GM21447 (cell line): ENCODE results near the gene UFD1.

Experiments used
- ATAC-seq: cut with Tn5 transposase; IDR thresholded peaks from one replicate; pipeline ENCODE4 v1.9.1; 2021; ENCODE audit not compliant: unreplicated experiment

The UFD1 gene

DNA sequence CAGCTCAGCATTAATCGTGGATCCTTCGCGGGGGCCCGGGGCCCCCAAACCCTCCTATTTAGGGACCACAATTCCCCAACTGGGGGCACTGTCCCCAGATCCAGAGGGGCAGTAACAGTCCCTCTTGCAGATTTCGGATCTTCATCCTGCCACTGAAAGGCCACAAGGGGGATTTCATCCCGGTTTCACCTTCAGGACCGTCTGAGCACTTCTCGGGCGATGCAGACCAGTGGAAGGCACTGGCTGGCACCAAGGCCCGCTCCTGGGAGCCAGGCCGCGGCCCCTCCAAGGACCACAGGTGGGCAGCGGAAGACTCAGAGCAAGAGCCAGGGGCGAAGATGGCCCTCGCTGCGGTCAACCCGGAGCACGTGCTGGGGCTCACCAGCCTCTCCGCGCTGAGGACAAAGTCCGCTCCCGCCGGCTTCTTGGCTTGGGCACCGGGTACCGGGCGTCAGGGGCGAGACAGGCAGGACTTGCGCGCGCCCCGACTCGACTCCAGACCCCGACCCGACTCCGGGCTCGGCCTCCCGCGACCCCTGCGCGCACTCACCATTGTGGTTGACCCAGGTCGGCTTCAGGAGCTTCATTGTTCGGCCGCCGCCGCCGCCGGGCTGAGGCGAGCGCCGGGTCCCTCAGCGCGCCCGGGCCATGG is 48.0 kb downstream of the UFD1 start:
- no peak for ATAC-seq

DNA sequence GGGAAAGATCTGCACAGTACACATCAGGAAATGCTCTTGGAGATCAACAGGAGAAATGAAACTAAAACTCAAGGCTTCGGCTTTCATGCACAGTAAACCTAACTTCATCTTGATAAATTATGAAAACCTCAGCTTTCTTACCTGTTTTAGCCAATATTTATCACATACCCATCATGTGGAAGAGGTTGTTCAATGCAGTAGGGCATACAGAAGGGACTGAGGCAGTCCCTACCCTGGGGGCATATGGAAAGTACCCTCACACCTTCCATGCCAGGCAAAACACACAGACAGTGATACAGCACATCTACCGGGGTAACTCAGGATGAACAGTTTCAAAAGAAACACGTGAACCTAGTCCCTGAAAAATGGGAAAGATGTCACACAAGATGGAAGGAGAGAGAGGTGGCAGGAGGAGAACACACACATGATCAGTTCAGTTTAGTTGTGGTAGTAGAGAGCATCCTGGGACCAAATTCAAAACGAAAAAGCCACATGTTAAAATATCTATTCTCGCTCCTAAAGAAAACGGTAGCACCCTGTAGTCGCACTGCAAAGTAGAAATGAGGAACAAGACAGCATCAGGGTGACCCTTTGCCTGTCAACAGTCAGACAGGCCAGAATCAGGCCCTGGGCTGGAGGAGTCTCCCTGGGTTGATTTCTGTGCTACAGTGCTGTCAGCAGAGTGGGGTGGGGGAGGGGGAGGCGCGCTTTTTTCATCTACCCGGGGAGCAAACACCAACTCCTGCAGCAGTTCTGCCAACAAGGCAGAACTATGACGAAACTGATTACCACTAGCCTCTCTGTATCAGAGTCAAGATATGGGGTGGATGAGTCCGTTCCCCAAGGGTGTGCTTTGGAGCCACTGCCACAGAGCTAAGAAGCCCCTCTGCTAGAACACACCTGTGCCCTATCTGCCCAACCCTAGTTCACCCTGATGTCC is 48.8 kb downstream of the UFD1 start:
- ATAC-seq, result no peak

DNA sequence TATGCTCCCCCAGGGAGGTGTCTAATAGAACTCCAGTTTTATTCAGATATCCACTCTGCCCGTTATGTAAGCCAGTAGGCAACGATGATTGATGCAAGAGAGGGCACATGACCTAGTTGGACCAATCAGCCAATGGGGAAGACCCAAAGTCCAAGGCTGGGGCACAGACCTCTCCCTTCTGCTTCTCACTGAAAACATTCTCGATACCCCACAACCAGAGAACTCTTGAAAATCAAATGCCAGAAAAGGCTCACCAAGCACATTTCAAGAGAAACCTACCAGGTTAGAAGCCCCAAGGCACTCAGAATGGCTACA is 54.9 kb downstream of the UFD1 start:
- ATAC-seq, result no peak

DNA sequence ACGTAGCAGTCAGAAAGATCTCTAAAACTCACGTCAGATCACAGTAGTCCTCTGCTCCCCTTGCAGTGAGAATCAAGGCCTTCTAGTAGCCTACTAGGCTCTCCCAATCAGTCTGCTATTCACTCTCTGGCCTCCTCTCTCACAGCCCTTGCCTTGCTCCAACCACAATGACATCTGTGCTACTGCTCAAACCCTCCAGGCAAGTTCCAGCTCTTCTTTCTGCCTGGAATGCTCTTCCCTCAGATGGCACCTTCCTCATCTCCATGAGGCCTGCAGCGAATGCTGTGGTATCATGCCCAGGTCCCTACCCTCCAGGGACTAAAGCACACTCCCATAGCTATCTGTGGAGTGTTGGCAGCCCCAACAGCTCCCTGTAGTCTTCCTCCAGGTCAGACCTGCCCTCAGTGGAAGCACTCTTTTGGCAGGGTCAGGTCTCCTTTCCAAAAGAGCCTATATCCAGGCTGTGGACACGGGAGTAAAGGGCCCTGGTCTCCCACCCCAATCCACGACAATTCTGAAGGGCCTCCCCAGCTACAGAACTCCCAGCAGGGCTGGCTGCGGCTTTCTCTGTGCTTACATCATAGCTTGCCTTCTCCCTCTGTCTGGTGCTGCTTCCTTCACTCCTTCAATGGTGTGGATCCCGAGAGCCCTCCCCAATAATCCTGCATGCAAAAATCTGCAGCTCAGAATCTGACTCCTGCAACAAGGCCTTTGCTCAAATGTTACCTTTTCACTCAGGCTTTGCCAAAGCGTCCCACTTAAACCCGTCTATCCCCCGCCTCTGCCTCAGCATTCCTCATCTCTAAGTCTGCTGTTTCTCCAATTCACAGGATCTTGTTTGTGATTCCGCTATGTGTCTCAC is 56.3 kb downstream of the UFD1 start:
- no peak for ATAC-seq

DNA sequence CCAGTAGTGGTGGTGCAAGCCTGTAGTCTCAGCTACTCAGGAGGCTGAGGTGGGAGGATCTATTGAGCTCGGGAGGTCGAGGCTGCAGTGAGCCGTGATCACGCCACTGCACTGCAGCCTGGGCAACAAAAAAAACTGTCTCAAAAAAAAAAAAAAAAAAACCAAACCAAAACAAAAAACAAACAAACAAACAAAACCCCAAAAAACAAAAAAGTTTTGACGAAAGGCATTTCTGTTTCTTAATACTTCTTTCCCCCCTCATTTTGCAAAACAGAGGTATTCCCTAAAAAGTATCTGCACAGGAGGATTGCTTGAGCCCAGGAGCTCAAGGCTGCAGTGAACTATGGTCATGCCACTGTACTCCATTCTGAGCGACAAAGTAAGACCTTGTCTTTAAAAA is 58.7 kb downstream of the UFD1 start:
- no peak for ATAC-seq

DNA sequence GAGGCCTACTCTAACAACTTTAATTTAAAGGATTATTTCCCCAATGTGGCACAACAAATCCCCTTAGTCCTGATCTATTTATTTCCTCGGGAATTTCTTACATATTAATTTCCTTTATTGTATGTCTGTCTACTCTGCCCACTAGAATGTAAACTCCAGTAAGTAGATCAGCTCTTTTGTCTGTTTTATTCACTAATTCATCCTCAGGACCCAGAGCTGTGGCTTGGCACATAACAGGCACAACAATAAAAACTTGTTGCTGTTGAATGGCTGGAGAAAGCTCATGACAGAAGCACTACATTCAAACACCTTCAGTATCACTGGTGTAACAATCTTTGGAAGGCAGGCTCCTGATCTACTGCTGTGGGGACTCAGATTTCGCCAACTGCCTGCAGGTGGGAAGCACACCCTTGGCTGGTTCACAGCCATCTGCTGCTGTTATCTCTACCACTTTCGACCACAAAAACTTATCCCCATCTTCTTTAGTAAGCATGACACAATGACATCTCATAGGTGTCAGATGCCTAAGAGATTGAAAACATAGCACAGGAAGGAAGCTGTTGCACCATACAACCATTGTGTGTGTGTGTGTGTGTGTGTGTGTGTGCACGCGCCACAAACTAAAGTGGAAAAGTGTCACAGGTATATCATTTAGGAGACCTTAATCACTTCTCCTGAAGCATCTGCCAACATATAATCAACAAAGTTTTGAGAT is 59.4 kb downstream of the UFD1 start:
- ATAC-seq, result no peak

DNA sequence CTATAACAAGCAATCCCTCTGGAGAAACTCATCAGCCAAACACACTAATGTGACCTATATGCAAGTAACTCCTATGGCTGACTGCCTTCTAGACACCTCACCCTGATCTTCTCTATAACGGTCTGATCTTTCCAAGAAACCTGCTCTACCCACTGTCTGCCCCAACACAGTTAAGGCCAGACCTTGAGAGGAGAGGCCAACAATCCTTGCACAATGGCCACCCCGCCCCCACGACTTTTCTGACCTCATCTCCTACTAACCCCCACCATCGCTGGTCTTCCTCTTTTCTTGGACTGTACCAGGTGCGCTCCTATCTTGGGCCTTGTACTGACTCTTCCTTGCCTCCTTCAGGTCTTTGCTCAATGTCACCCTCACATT is 59.9 kb downstream of the UFD1 start:
- ATAC-seq, result no peak

DNA sequence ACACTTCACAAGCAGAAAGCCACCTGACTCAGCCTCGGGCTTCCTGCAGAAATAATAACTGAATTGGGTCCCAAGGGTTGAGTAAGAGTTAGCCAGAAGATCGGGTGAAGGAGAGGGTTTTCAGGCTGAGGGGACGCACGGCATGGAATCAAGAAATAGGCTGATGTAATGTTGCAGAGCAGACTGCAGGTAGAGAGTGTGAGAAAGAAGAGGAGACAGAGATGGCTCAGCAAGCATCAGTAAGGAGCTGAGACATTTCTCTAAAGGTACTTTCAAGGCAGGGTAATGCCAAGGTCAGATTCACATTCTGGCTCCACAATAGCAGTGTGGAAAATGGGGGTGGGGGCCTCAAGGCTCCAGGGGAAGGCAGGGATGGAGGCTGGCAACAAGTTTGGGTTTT is 66.1 kb downstream of the UFD1 start:
- ATAC-seq, result no peak

DNA sequence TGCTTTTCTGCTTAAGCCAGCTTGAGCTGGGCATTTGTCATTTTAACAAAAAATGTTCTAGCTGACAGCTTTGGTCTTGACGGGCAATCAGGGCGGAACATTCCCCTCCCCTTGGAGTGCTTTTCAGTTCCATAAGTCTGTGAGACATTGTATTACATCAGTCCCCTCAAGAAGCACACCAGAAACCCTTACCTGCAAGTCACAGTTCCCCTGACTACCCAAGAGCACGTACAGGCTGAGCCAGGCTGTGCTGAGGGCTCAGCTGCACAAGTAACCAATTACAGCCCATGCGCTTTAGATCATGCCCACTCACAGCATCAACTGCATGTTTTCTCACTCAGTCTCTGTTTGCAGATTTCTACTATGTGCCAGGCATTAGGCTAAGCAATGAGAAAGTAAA is 66.5 kb downstream of the UFD1 start:
- no peak for ATAC-seq

DNA sequence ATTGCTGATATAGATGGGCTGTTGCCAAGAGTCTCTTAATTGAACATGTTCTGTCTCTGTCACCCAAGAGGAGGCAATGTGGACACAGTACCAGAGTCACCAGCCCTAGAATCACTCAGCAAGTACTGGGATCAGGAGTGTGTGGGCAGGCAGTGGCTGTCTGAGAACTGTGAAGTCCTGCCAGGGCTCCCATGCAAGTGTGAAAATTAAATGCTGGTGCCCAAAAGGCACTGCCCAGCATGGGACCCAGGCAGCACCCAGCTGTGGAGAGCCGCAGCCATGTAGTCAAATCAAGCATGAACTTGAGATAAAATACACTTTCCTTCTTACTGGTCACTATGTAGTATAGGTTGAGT is 67.3 kb downstream of the UFD1 start:
- no peak for ATAC-seq

DNA sequence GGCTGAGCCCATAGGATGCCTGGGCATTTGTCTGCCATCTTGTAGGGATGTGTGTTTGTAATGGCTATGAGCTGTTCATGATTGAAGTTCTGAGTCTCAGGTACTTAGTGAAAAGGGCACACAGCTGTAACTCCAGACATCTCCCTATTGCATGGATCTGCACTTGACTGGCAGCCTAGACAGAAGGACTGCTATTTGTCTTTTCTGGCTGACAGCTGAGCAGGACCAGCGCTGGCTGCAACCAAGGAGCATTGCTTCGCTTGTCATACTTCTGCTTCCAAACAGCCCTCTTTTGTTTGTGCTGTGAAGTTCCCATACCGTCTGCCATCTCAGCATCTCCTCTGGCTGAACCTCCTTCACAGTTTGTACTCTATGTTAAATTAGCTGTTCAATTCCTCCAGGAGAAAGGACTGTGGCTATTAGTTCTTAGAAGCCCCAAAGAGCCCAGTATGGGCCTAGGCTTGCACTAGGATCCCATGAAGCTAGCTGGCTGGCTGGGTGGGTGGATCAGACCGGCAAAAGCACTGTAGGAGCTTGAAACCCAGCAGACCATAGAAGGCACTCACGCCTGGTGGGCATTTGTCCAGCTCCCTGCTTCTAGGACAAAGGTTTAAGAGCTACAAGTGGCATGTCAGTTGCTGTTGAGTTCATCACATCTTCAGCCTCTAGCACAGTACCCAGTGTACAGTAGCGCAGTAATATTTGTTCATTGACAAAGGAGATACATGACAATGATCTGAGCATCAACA is 67.9 kb downstream of the UFD1 start:
- ATAC-seq, result no peak

DNA sequence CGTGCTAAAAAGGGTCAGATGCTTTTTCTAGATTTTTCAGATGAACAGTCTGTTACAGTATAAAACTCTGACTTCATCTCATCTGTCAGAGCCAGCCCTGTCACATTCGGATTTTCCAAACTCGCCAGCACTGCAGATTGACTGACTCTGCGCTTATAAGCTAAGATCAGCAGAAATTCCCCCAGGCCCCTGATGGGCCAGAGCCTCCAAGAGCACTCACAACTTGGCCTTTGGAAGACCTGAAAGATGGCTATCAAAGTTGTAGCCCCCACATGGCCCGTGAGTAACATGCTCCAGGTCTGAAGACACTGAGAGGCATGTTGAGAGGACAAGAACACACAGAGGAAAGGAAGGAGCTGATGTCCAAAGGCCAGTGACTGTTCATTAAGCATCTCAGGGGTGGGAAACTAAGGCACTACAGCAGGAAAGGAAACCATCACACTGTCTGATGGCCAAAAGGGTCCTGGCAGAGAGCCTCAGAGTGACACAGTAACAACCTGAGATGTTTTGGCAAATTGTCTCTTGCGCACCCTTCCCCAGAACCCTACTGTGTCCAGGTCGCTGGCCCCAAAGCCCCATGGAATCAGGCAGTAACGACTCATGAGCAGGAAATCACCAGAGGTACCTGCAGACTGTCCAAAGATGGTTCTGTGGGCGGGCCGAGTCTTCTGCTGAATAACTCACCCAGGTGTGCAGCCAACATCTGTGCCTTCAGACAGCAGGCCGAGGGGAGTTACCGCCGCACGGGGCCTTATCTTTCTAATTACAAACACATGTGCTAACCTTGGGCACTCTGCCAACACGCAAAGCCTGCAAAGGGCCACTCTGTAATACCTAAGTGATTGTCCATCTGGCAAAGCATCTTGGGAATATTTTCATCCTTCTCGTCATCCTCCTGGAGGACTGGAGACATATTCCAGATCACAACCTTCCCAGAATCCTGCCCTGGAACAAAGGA is 71.1 kb downstream of the UFD1 start:
- no peak for ATAC-seq

DNA sequence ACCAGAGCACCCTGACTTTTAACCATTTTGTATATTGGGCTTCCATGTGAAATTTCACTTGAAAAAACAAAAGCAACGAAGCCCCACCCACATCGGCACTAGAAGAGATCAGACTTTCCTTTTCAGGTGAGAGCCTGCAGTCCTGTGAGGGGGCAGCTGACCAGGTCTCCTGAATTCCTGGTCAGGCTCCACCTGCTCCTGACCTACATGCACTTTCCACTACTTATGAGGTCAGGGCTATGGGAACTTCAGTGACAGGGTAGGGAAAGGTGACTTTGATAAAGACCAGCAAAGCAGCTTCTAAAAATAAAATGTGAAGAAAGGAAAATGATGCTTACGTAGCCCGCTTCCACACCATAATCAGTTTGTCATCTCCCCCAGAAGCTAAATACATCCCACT is 72.1 kb downstream of the UFD1 start:
- ATAC-seq, result no peak

DNA sequence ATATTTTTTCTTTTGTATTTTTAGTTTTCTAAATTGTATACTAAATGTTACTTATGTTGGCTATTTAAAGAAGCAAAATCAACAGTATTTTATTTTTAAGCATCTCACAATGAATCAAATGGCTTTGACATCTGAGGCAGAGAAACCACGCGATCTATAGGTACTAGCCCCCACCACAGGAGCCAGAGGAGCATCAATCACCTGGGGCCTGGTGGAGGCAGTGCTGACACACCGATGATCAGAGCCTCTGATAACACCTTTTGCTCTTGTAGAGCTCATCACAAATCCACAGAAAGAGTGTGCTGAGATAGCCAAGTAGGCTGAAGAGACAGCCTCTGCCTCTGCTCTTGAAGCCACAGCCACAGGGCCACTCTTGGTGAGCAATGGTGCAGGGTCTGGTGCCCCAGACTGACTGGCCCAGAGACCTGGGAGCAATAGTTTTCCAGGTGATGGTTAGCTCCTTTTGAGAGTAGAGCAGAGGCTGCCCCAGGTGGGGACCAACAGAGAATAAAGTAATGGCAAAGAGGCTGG is 72.6 kb downstream of the UFD1 start:
- ATAC-seq, result no peak

DNA sequence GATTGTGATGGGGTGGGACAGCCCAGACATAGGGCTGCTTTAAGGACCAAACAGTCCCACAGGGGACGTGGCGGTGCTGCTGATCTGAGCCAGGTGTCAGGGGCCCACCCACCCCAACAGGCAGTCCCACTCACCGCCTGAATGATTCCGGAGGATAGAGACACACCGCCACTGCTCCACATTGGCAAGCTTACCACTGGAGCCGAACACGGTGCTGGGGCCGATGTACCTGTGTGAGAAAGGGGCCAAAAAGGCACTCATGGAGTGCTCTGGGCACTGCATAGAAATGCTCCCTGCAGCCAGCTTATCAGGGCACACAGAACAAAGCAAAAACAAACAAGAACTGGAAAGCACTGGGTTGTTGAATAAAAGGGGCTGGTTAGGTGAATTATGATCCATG is 73.3 kb downstream of the UFD1 start:
- ATAC-seq, result no peak

DNA sequence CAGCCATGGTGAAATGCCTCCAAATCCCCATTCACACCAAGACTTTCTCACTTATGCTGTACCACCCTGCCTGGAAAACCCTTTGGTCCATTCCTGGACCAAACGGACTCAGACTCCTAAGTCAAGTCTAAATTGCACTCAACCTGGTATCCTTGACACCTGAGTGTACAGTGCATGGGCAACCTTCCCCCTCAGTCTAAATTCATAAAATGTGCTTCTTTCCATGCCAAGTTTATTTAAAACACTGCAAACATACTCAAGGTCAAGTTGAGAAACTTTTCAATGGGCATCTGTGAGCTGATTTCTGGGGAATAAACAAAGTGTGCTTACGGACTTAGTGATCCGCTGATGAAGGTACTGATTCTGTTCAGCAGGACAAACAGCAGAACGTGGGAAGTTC is 73.9 kb downstream of the UFD1 start:
- ATAC-seq, result no peak

DNA sequence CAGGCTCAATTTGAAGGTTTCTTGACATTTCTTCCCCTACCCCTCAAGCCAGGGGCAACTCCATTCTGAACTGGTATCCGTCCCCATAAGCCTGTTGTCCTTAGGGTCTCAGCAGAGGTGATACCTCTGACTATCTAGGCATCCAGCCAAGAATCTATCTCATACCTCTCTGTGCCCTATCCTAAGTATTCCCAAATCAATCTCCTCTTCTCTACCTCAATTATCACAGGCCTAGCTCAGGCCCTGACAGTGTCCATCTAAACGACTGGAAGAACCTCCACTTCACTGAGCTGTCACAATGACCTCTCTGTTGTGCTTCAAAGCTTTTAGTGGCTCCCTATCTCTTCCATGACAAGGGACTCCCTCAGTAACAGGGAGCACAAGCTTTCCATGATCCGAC is 74.3 kb downstream of the UFD1 start:
- ATAC-seq, result no peak

DNA sequence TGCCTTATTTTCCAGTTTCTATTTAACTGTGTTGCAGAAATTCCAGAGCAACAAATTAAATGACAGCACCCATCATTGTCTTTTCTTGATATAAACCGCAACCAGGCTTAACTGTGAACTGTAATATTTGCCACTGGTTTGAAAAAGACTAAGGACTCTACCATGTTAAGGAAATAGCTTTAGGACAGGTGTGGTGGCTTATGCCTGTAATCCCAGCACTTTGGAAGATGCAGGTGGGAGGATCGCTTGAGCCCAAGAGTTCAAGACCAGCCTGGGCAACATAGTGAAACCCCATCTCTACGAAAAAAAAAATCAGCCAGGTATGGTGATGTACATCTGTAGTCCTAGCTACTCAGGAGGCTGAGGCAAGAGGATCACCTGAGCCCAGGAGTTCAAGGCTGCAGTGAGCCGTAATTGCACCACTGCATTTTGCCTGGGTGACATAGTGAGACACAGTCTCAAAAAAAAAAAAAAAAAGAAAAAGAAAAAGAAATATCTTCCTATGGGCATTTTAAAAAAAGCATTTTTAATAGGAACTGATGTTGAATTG is 76.3 kb downstream of the UFD1 start:
- ATAC-seq, result no peak

DNA sequence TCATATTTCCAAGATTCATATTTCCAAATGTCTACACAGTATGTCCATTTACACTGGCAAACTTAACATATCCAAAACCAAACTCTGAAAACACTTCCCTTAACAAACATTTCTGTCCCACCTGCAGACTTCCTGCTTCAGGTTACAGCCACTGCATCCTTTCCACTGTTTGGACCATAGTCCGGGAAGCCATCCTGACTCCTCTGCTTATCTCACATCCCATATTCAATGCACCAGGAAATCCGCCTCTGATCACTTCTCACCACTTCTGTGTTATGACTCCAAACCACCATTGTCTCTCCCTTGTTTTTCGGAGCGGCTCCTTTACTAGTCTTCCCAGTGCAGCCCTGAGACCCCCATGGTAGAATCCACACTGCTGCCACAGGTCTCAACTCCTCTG is 77.5 kb downstream of the UFD1 start:
- no peak for ATAC-seq
